Cardiac muscle cell (in vitro differentiated cells and primary cell): Measurements from ENCODE around the gene P2RX4. TPM values are rescaled to one million over a fixed set of nuclear protein-coding genes. Genes with fewer than 3 reads are reported as not detected.
"Not testable (repeated sequence)": the region's sequence is repeated elsewhere in the genome, so short reads cannot be mapped to it uniquely, and the experiment has no call there.

ENCODE experiments used
- DNase-seq, 2 donors: peaks; one replicate each; pipeline versions ENCODE4 v3.0.0 to v3.0.0-alpha.2; 2010 to 2017; ENCODE audit warnings: low read depth in 1 of 2, low spot score in 1 of 2
- H3K27ac ChIP-seq: fragments of 200-600 bp; sonication (generic); 2 replicates; pipeline ENCODE4 v1.5.1; 2016
- H3K27me3 ChIP-seq: fragments of 200-600 bp; sonication (generic); 2 replicates; pipeline ENCODE4 v1.6.0; 2016; ENCODE audit warnings: control low read depth
- H3K36me3 ChIP-seq: fragments of 200-600 bp; sonication (generic); 2 replicates; pipeline ENCODE4 v1.5.1; 2016; ENCODE audit warnings: control low read depth
- H3K4me1 ChIP-seq: fragments of 200-600 bp; sonication (generic); 2 replicates; pipeline ENCODE4 v1.8.1; 2017; ENCODE audit warnings: low read depth, mild to moderate bottlenecking, mixed run types
- H3K4me3 ChIP-seq: fragments of 200-600 bp; sonication (generic); 2 replicates; pipeline ENCODE4 v1.5.1; 2016; ENCODE audit warnings: mild to moderate bottlenecking
- H3K9me3 ChIP-seq: fragments of 200-600 bp; sonication (generic); 2 replicates; pipeline ENCODE4 v1.5.1; 2017; ENCODE audit warnings: low read depth, mild to moderate bottlenecking, control low read depth
- CTCF ChIP-seq: IDR thresholded peaks from 2 replicates; pipeline ENCODE4 v1.5.1; 2012; ENCODE audit warnings: low read depth, mild to moderate bottlenecking, low read length
- polyA plus RNA-seq: library from polyadenylated mRNA; unstranded; fragments of >200 nt; fragmentation: Nextera tagmentation; extraction: Ambion mirVana; gene quantifications from 2 replicates; pipeline ENCODE4 v1.2.1, GENCODE V29; 2016
- total RNA-seq: library from RNA; depleted of rRNA; stranded (reverse); fragments of >200 nt; gene quantifications from 2 replicates; pipeline ENCODE4 v1.2.3, GENCODE V29; 2016

P2RX4 gene
- total and polyA plus RNA-seq, 2 experiments from 2014 or later = 19.4 to 38.2 TPM

GRCh38 chr12:121226399-121226798 is 16.5 kb downstream of the P2RX4 start:
- DNase-seq = no peak
- Histone ChIP-seq H3K27me3 (no peaks in the 10 kb centered on the region), H3K4me3 (no peak overlapping the region), H3K27ac (no peak overlapping the region), H3K4me1 (no peaks in the 10 kb centered on the region), H3K9me3 (no peaks in the 10 kb centered on the region), H3K36me3 (peaks cover 2% of the 10 kb centered on the region)
- no peak for TF ChIP-seq CTCF

- H3K36me3 ChIP-seq, H3K4me3 ChIP-seq, H3K4me1 ChIP-seq, H3K27ac ChIP-seq, H3K9me3 ChIP-seq, DNase-seq, H3K27me3 ChIP-seq: not testable (repeated sequence)
Observed at GRCh38 chr12:121226871-121227270, 16.9 kb downstream of the P2RX4 start.

GRCh38 chr12:121227294-121227693 is 17.4 kb downstream of the P2RX4 start:
- Histone ChIP-seq H3K27ac (no peak overlapping the region), H3K36me3 (peaks cover 2% of the 10 kb centered on the region), H3K9me3 (no peaks in the 10 kb centered on the region), H3K4me3 (no peak overlapping the region), H3K27me3 (no peaks in the 10 kb centered on the region), H3K4me1 (no peaks in the 10 kb centered on the region)
- TF ChIP-seq CTCF = no peak
- DNase-seq = no peak

GRCh38 chr12:121228919-121229665 is 19.2 kb downstream of the P2RX4 start:
- DNase-seq = no peak
- Histone ChIP-seq H3K36me3 (peaks cover 2% of the 10 kb centered on the region), H3K4me1 (no peaks in the 10 kb centered on the region), H3K27me3 (no peaks in the 10 kb centered on the region), H3K9me3 (no peaks in the 10 kb centered on the region), H3K4me3 (no peak overlapping the region), H3K27ac (no peak overlapping the region)
- no peak for TF ChIP-seq CTCF

GRCh38 chr12:121229826-121230537 is 20.1 kb downstream of the P2RX4 start:
- not testable (repeated sequence) for H3K27me3 ChIP-seq, H3K9me3 ChIP-seq, H3K27ac ChIP-seq, H3K4me3 ChIP-seq, H3K4me1 ChIP-seq, H3K36me3 ChIP-seq
- peak; percentile 89 for TF ChIP-seq CTCF
- peak; percentile 83 to 89 for DNase-seq

- Histone ChIP-seq H3K9me3 (no peaks in the 10 kb centered on the region), H3K27me3 (no peaks in the 10 kb centered on the region), H3K4me3 (no peak overlapping the region), H3K36me3 (peaks cover 2% of the 10 kb centered on the region), H3K27ac (no peak overlapping the region), H3K4me1 (no peaks in the 10 kb centered on the region)
- no peak for TF ChIP-seq CTCF
- DNase-seq = no peak
Observed at GRCh38 chr12:121230538-121230907, 20.6 kb downstream of the P2RX4 start.
